Activated CD4-positive, alpha-beta T cell treated with anti-CD3 and anti-CD28 coated beads for 36 hours (primary cell): Measurements from ENCODE around the gene TXK. TPM values are rescaled to one million over a fixed set of nuclear protein-coding genes. Genes with fewer than 3 reads are reported as not detected.

ENCODE experiments used
- ATAC-seq: fragments of 200-7000 bp; cut with Tn5 transposase; one replicate; pipeline ENCODE4 v1.10.0; 2021; ENCODE audit warnings: mild to moderate bottlenecking, moderate library complexity
- CTCF ChIA-PET: fragments of 350-600 bp; sonication (Branson Sonifier 250); formaldehyde crosslinking; loops from one replicate; lab custom pipeline; 2021; ENCODE audit warnings: antibody characterized with exemption; lab: Charles Lee
- POLR2A ChIA-PET: fragments of 350-600 bp; sonication (Branson Sonifier 250); formaldehyde crosslinking; loops from one replicate; lab custom pipeline; 2021; ENCODE audit warnings: antibody characterized with exemption, inconsistent platforms; lab: Charles Lee
- DNase-seq: peaks from one replicate; pipeline ENCODE4 v3.0.0-alpha.2; 2020
- H3K27ac Mint-ChIP-seq: one replicate; pipeline ENCODE4 v1.8.0; 2021; ENCODE audit warnings: mixed read lengths
- H3K27me3 Mint-ChIP-seq: one replicate; pipeline ENCODE4 v1.8.0; 2021; ENCODE audit warnings: mixed read lengths
- H3K36me3 Mint-ChIP-seq: one replicate; pipeline ENCODE4 v1.8.0; 2021; ENCODE audit warnings: low read depth, mixed read lengths
- H3K4me1 Mint-ChIP-seq: one replicate; pipeline ENCODE4 v1.8.0; 2021; ENCODE audit warnings: mixed read lengths
- H3K4me3 Mint-ChIP-seq: one replicate; pipeline ENCODE4 v1.8.0; 2021; ENCODE audit warnings: mild to moderate bottlenecking, moderate library complexity, mixed read lengths
- H3K9me3 Mint-ChIP-seq: one replicate; pipeline ENCODE4 v1.8.0; 2021; ENCODE audit warnings: low read depth, mixed read lengths
- intact Hi-C, 2 experiments: fragments of 100-400 bp; cut with DNase I in 1 of 2; cut with micrococcal nuclease in 1 of 2; formaldehyde crosslinking; loops; one replicate each; pipeline versions ENCODE4 v1.14.2 to v1.15.1; 2022 to 2024; cut with DNase I, micrococcal nuclease
- total RNA-seq, 2 experiments: library from RNA; stranded (reverse); gene quantifications; one replicate each; pipeline ENCODE4 v1.2.3, GENCODE V29; 2021

The TXK gene
- total RNA-seq, 2 experiments from 2014 or later, result 11.2 to 18.2 TPM

DNA sequence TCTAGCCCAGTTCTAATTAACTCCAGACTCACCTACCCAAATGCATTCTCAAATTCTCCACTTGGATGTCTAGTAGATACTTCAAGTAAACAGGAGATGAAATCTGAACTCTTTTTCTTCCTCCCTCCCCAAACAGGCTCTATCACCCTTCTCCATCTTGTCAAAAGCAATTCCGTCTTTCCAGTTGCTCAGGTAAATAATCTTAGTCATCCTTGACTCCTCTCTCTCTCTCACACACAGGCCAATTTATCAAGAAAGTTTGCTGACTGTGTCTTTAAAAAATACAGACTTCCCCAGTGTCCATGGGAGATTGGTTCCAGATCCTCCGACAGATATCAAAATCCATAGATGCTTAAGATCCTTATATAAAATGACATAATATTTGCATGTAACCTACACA is 12.9 kb downstream of the TXK start:
- ChIA-PET CTCF (interaction anchor here (1.4 to 1.6 kb wide), 2 partner anchors 12 to 18 kb away, joined by 4 to 6 read pairs; no protein-coding TSS in a partner anchor), POLR2A (no interaction called here)
- intact Hi-C loops, result no loop called here
- no peaks in the 10 kb centered on the region for H3K27me3 Mint-ChIP-seq
- DNase-seq, result no peak
- ATAC-seq, result no peak
- no peak overlapping the region for H3K27ac Mint-ChIP-seq
- H3K36me3 Mint-ChIP-seq, result peaks cover 6% of the 10 kb centered on the region
- no peaks in the 10 kb centered on the region for H3K9me3 Mint-ChIP-seq
- no peak overlapping the region for H3K4me3 Mint-ChIP-seq
- H3K4me1 Mint-ChIP-seq, result peaks cover 60% of the 10 kb centered on the region

- H3K4me3 Mint-ChIP-seq, result no peak overlapping the region
- ATAC-seq, result no peak
- H3K9me3 Mint-ChIP-seq, result no peaks in the 10 kb centered on the region
- peaks cover 54% of the 10 kb centered on the region for H3K4me1 Mint-ChIP-seq
- POLR2A ChIA-PET, result no interaction called here
- CTCF ChIA-PET, result interaction anchor here (0.7 to 1.6 kb wide), 4 partner anchors 11 to 314 kb away, joined by 3 to 6 read pairs (median 4); no protein-coding TSS in a partner anchor
- intact Hi-C loops, result no loop called here
- no peak overlapping the region for H3K27ac Mint-ChIP-seq
- DNase-seq, result no peak
- no peaks in the 10 kb centered on the region for H3K27me3 Mint-ChIP-seq
- H3K36me3 Mint-ChIP-seq, result peaks cover 6% of the 10 kb centered on the region
Measured at GRCh38 chr4:48120132-48120531, 13.9 kb downstream of the TXK start.

GRCh38 chr4:48119646-48120045 is 14.4 kb downstream of the TXK start:
- Mint-ChIP-seq H3K4me3 (no peak overlapping the region), H3K4me1 (peaks cover 51% of the 10 kb centered on the region), H3K27me3 (no peaks in the 10 kb centered on the region), H3K9me3 (no peaks in the 10 kb centered on the region), H3K36me3 (peaks cover 8% of the 10 kb centered on the region), H3K27ac (peak overlapping the region; percentile 23)
- no peak for DNase-seq
- POLR2A ChIA-PET, result no interaction called here
- CTCF ChIA-PET, result interaction anchor here (0.7 to 3.7 kb wide), 4 partner anchors 10 to 194 kb away, joined by 3 to 16 read pairs (median 5); no protein-coding TSS in a partner anchor
- ATAC-seq, result no peak
- intact Hi-C loops, result no loop called here

GRCh38 chr4:48118081-48118480 is 16.0 kb downstream of the TXK start:
- Mint-ChIP-seq H3K36me3 (peaks cover 13% of the 10 kb centered on the region), H3K4me3 (no peak overlapping the region), H3K27me3 (no peaks in the 10 kb centered on the region), H3K9me3 (no peaks in the 10 kb centered on the region), H3K27ac (peak overlapping the region; percentile 45), H3K4me1 (peaks cover 50% of the 10 kb centered on the region)
- ChIA-PET POLR2A (no interaction called here), CTCF (interaction anchor here (0.6 to 3.7 kb wide), 5 partner anchors 9 to 31 kb away, joined by 3 to 16 read pairs (median 10); no protein-coding TSS in a partner anchor)
- ATAC-seq (no peak), DNase-seq (no peak)
- intact Hi-C loops, result no loop called here

DNA sequence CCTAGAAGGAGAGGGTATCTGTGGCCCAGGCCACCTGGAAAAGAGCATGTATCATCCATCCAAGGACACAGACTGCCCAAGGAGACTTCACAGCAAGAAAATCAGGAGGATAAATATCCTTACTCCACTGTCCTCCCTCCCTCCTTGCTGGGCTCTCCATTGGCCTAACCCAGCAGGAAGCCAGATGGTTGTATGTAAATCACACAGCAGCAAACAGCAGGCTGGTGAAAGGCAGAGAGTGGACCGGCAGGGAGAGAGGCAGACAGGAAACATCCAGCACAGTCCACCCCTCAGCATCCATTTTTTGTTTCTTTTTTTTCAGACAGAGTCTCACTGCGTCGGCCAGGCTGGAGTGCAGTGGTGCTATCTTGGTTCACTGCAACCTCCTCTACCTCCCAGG is 17.5 kb downstream of the TXK start:
- intact Hi-C loops, result no loop called here
- POLR2A ChIA-PET, result no interaction called here
- no peak for ATAC-seq
- Mint-ChIP-seq H3K27me3 (no peaks in the 10 kb centered on the region), H3K27ac (peak overlapping the region; percentile 43), H3K4me3 (no peak overlapping the region), H3K36me3 (peaks cover 23% of the 10 kb centered on the region), H3K4me1 (peaks cover 63% of the 10 kb centered on the region), H3K9me3 (no peaks in the 10 kb centered on the region)
- CTCF ChIA-PET, result interaction anchor here (2.2 to 3.7 kb wide), 3 partner anchors 11 to 14 kb away, joined by 7 to 16 read pairs (median 10); no protein-coding TSS in a partner anchor
- DNase-seq, result no peak

DNA sequence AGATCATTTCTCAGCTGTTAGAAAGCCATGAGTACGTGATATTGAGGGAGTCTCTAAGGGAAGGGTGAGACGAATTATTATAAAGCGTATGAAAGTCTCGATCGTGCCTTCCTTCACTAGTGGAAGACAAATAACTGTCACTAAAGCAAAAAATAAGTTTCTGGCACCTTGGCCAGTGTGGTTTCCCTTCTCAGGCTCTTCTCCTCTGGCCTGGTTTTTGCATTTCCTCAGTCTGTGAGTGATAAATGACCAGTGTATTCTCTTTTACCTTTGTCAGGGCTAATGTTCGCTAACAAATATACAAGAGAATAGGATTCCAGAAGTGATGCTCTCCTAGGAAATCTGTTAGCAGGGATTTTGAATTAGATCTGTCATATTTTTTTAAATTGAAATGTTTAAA is 19.6 kb downstream of the TXK start:
- H3K9me3 Mint-ChIP-seq, result no peaks in the 10 kb centered on the region
- H3K27ac Mint-ChIP-seq, result peak overlapping the region; percentile 77
- H3K27me3 Mint-ChIP-seq, result no peaks in the 10 kb centered on the region
- H3K4me3 Mint-ChIP-seq, result no peak overlapping the region
- intact Hi-C loops, result no loop called here
- ChIA-PET CTCF (interaction anchor here (0.7 to 2.4 kb wide), 3 partner anchors 13 to 322 kb away, joined by 6 to 9 read pairs (median 6); no protein-coding TSS in a partner anchor), POLR2A (no interaction called here)
- ATAC-seq (no peak), DNase-seq (no peak)
- peaks cover 72% of the 10 kb centered on the region for H3K4me1 Mint-ChIP-seq
- H3K36me3 Mint-ChIP-seq, result peaks cover 24% of the 10 kb centered on the region

GRCh38 chr4:48112017-48112667 is 21.9 kb downstream of the TXK start:
- Mint-ChIP-seq H3K9me3 (no peaks in the 10 kb centered on the region), H3K27me3 (no peaks in the 10 kb centered on the region), H3K27ac (peak overlapping the region; percentile 63), H3K4me1 (peaks cover 57% of the 10 kb centered on the region), H3K36me3 (peaks cover 24% of the 10 kb centered on the region), H3K4me3 (peak overlapping the region; percentile 33)
- peak; percentile 38 for DNase-seq
- ATAC-seq, result no peak
- POLR2A ChIA-PET, result no interaction called here
- intact Hi-C loops, result no loop called here
- CTCF ChIA-PET, result interaction anchor here (0.6 to 1.8 kb wide), 2 partner anchors 26 to 47 kb away, joined by 3 to 4 read pairs; no protein-coding TSS in a partner anchor

GRCh38 chr4:48110452-48110978 is 23.5 kb downstream of the TXK start:
- DNase-seq, result no peak
- no peaks in the 10 kb centered on the region for H3K27me3 Mint-ChIP-seq
- ChIA-PET CTCF (interaction anchor here (1.1 to 3.3 kb wide), 10 partner anchors 10 to 92 kb away, joined by 3 to 41 read pairs (median 10); no protein-coding TSS in a partner anchor), POLR2A (no interaction called here)
- peaks cover 60% of the 10 kb centered on the region for H3K4me1 Mint-ChIP-seq
- no peak for ATAC-seq
- H3K4me3 Mint-ChIP-seq, result no peak overlapping the region
- intact Hi-C loops, result no loop called here
- H3K27ac Mint-ChIP-seq, result peak overlapping the region; percentile 42
- H3K9me3 Mint-ChIP-seq, result no peaks in the 10 kb centered on the region
- H3K36me3 Mint-ChIP-seq, result peaks cover 27% of the 10 kb centered on the region

DNA sequence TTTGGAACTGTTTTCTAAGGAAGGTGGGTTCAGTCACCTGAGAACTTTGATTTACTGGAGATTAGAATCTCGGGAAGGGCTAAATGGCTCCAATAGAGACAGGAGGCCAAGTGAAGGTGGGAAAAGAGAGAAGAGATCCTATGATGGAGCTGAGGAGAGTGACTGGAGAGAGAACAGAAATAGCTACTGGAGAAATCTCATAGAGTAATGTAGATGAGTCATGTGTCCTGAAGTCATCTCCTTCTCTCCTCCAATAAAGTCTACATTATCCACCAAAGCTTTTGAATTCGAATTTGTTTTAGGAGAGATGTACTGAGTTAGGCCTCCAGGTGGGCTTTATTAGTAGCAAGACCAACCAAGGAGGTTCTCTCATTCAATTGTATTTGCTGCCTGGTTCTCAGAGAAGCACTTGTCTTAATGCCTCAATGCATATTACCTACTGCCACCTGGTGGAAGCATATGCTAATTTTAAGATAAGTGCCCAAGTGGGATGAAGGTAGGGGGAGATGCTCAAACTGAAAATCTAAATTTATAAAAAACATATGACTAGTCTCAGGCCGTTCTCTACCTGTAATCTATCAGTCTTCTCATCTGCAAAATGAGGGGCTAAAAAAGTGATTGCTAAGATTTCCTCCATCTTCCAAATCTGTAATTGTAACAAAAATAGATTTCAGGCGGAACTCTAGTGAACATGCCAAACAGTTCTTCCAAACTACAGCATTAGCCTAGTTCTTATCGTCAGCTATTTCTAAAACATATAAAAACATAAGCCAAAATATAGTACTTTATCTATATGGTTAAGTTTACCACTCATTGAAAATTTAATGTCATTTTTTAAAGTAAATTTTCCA is 24.4 kb downstream of the TXK start:
- CTCF ChIA-PET, result interaction anchor here (0.6 to 3.6 kb wide), 24 partner anchors 8 to 730 kb away, joined by 3 to 41 read pairs (median 4); no protein-coding TSS in a partner anchor
- Mint-ChIP-seq H3K9me3 (no peaks in the 10 kb centered on the region), H3K4me1 (peaks cover 61% of the 10 kb centered on the region), H3K27me3 (no peaks in the 10 kb centered on the region), H3K36me3 (peaks cover 24% of the 10 kb centered on the region), H3K4me3 (no peak overlapping the region), H3K27ac (peak overlapping the region; percentile 65)
- intact Hi-C loops, result loop anchor here (1.0 to 10.0 kb wide), 3 partner anchors 32 to 275 kb away; partner anchors contain the start of gene CORIN (in 1 of the 2)
- no peak for DNase-seq
- POLR2A ChIA-PET, result interaction anchor here (0.7 to 1.0 kb wide), 2 partner anchors 15 to 213 kb away, joined by 3 to 4 read pairs; no protein-coding TSS in a partner anchor
- ATAC-seq, result peak; percentile 86

GRCh38 chr4:48108309-48109073 is 25.6 kb downstream of the TXK start:
- no peak overlapping the region for H3K4me3 Mint-ChIP-seq
- DNase-seq, result no peak
- peaks cover 55% of the 10 kb centered on the region for H3K4me1 Mint-ChIP-seq
- H3K9me3 Mint-ChIP-seq, result no peaks in the 10 kb centered on the region
- ChIA-PET CTCF (interaction anchor here (0.7 to 3.6 kb wide), 20 partner anchors 9 to 328 kb away, joined by 3 to 41 read pairs (median 4); no protein-coding TSS in a partner anchor), POLR2A (interaction anchor here (0.6 to 1.0 kb wide), 2 partner anchors 16 to 386 kb away, joined by 3 to 4 read pairs; no protein-coding TSS in a partner anchor)
- H3K36me3 Mint-ChIP-seq, result peaks cover 28% of the 10 kb centered on the region
- H3K27ac Mint-ChIP-seq, result no peak overlapping the region
- intact Hi-C loops, result loop anchor here (1.0 to 10.0 kb wide), 3 partner anchors 33 to 274 kb away; partner anchors contain the start of gene CORIN (in 1 of the 2)
- H3K27me3 Mint-ChIP-seq, result no peaks in the 10 kb centered on the region
- no peak for ATAC-seq
